Sigmoid colon (tissue), 7 donors: ENCODE results near the gene TPP2. TPM values are rescaled to one million over a fixed set of nuclear protein-coding genes. Genes with fewer than 3 reads are reported as not detected.

Experiments
- DNase-seq: peaks from one replicate; pipeline ENCODE4 v3.0.0-alpha.2; 2019
- H3K27ac ChIP-seq, 4 donors: fragments of 200-600 bp; sonication (generic); one replicate each; pipeline ENCODE4 v1.5.1; 2016 to 2019; ENCODE audit warnings: mild to moderate bottlenecking in 1 of 4
- H3K27me3 ChIP-seq, 3 donors: fragments of 200-600 bp; sonication (generic); one replicate each; pipeline ENCODE4 v1.5.1; 2019; ENCODE audit warnings: mild to moderate bottlenecking in 1 of 3
- H3K36me3 ChIP-seq, 4 donors: fragments of 200-600 bp; sonication (generic); one replicate each; pipeline ENCODE4 v1.5.1; 2016 to 2019
- H3K4me1 ChIP-seq, 4 donors: fragments of 200-600 bp; sonication (generic); one replicate each; pipeline ENCODE4 v1.5.1; 2017 to 2019
- H3K4me3 ChIP-seq, 4 donors: fragments of 200-600 bp; sonication (generic); one replicate each; pipeline ENCODE4 v1.5.1; 2017 to 2019; ENCODE audit warnings: mild to moderate bottlenecking in 2 of 4, moderate library complexity in 1 of 4
- H3K9me3 ChIP-seq, 4 donors: fragments of 200-600 bp in 3 of 4; sonication (generic) in 3 of 4; one replicate each; pipeline versions ENCODE4 v1.5.1 to v1.6.1; 2013 to 2019
- EP300 ChIP-seq, 4 donors: sonication (generic); formaldehyde crosslinking; IDR thresholded peaks; one replicate each; pipeline ENCODE4 v1.6.1; 2017; ENCODE audit warnings: antibody characterized with exemption in 4 of 4
- POLR2A ChIP-seq, 2 donors: fragments of 450-650 bp; IDR thresholded peaks; one replicate each; pipeline ENCODE4 v1.6.1; 2016; ENCODE audit warnings: antibody characterized with exemption in 2 of 2, mild to moderate bottlenecking in 2 of 2, moderate library complexity in 2 of 2
- POLR2AphosphoS5 ChIP-seq, 4 donors: sonication (generic); formaldehyde crosslinking; IDR thresholded peaks; one replicate each; pipeline ENCODE4 v1.6.1; 2017; ENCODE audit warnings: antibody characterized with exemption in 4 of 4
- WGBS, 2 donors: extraction: QIAGEN DNeasy Blood & Tissue Kit; methylation state at CpG; one replicate each; pipeline ENCODE4 v1.1.7; 2013; 5-methylcytosine and 5-hydroxymethylcytosine counted together
- intact Hi-C: fragments of 100-400 bp; cut with DNase I; formaldehyde crosslinking; loops from one replicate; pipeline ENCODE4 v1.15.1; 2023
- polyA plus RNA-seq, 3 donors: library from polyadenylated mRNA; stranded (reverse); fragments of 200-250 nt; gene quantifications; one replicate each; pipeline ENCODE4 v1.2.3, GENCODE V29; 2013
- total RNA-seq, 4 donors: library from RNA; depleted of rRNA; stranded (reverse); fragments of >200 nt; gene quantifications; one replicate each; pipeline ENCODE4 v1.1.0, GENCODE V29; 2016
- TF ChIP-seq, protein P1 (sequence below), 4 experiments: fragments of 450-650 bp in 3 of 4; fragments of 200-600 bp in 1 of 4; IDR thresholded peaks; one replicate each; pipeline ENCODE4 v1.5.1; 2016 to 2019; ENCODE audit warnings: antibody characterized with exemption in 4 of 4, mild to moderate bottlenecking in 3 of 4, moderate library complexity in 2 of 4
- donor health status: healthy with polysubstance abuse.
- donor health status: Bipolar disorder and iron deficiency.
- donor health status: healthy.

The TPP2 gene
- total and polyA plus RNA-seq, 7 donors: 11.4 to 54.2 (median 33.0) TPM

GRCh38 chr13:102643656-102644055, 46.9 kb downstream of the TPP2 start:
- Histone ChIP-seq H3K4me1 (peaks cover 0 to 5% (median 0%) of the 10 kb centered on the region in 4 donors), H3K27me3 (no peaks in the 10 kb centered on the region), H3K27ac (no peak overlapping the region), H3K36me3 (peaks cover 8 to 94% (median 24%) of the 10 kb centered on the region in 4 donors), H3K4me3 (no peak overlapping the region), H3K9me3 (no peaks in the 10 kb centered on the region)
- intact Hi-C loops: no loop called here
- 93 to 96% methylated on average over 1 of the region's 1 CpG for WGBS, 2 donors
- no peak for DNase-seq
- TF ChIP-seq POLR2AphosphoS5 (IDR thresholded peaks at IDR 0.05) (no peak), POLR2A (IDR thresholded peaks at IDR 0.05) (no peak), EP300 (IDR thresholded peaks at IDR 0.05) (no peak)
- TF ChIP-seq, protein P1, sequence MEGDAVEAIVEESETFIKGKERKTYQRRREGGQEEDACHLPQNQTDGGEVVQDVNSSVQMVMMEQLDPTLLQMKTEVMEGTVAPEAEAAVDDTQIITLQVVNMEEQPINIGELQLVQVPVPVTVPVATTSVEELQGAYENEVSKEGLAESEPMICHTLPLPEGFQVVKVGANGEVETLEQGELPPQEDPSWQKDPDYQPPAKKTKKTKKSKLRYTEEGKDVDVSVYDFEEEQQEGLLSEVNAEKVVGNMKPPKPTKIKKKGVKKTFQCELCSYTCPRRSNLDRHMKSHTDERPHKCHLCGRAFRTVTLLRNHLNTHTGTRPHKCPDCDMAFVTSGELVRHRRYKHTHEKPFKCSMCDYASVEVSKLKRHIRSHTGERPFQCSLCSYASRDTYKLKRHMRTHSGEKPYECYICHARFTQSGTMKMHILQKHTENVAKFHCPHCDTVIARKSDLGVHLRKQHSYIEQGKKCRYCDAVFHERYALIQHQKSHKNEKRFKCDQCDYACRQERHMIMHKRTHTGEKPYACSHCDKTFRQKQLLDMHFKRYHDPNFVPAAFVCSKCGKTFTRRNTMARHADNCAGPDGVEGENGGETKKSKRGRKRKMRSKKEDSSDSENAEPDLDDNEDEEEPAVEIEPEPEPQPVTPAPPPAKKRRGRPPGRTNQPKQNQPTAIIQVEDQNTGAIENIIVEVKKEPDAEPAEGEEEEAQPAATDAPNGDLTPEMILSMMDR (IDR thresholded peaks at IDR 0.05): no peak

DNA sequence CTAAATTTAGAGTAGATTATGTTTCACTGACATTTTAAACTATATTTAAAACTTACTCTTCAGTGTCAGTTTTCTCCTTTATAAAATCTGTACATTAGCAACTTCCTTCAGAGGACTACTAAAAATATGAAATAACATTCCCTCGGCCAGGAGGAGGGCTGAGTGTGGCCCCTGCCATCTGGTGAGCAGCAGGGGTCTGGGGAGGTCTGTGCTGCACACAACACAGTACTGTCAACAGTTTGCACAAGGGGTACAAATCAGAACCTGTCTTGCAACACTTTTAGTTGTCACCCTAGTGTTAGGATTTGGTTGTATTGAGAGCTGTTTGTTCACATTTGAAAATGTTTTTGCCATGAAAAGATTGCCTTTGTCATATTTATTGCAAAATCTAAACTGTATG, 48.9 kb downstream of the TPP2 start:
- Histone ChIP-seq H3K27ac (no peak overlapping the region), H3K27me3 (no peaks in the 10 kb centered on the region), H3K36me3 (peaks cover 5 to 94% (median 25%) of the 10 kb centered on the region in 4 donors), H3K4me1 (peaks cover 0 to 5% (median under 1%) of the 10 kb centered on the region in 4 donors), H3K9me3 (no peaks in the 10 kb centered on the region), H3K4me3 (no peak overlapping the region)
- DNase-seq: no peak
- TF ChIP-seq, protein P1 (IDR thresholded peaks at IDR 0.05): no peak
- no peak for TF ChIP-seq POLR2AphosphoS5 (IDR thresholded peaks at IDR 0.05)
- TF ChIP-seq POLR2A (IDR thresholded peaks at IDR 0.05): no peak
- no peak for TF ChIP-seq EP300 (IDR thresholded peaks at IDR 0.05)
- WGBS, 2 donors: 89 to 91% methylated on average over 1 of the region's 1 CpG
- intact Hi-C loops: no loop called here

GRCh38 chr13:102648046-102648445, 51.3 kb downstream of the TPP2 start:
- no peaks in the 10 kb centered on the region for H3K9me3 ChIP-seq
- no peak overlapping the region for H3K27ac ChIP-seq
- H3K36me3 ChIP-seq: peaks cover 5 to 77% (median 25%) of the 10 kb centered on the region in 4 donors
- DNase-seq: no peak
- TF ChIP-seq POLR2AphosphoS5 (IDR thresholded peaks at IDR 0.05) (no peak), POLR2A (IDR thresholded peaks at IDR 0.05) (no peak), EP300 (IDR thresholded peaks at IDR 0.05) (no peak)
- TF ChIP-seq, protein P1 (IDR thresholded peaks at IDR 0.05): no peak
- WGBS, 2 donors: 83 to 92% methylated on average over 3 of the region's 3 CpGs
- no peak overlapping the region for H3K4me3 ChIP-seq
- intact Hi-C loops: no loop called here
- H3K27me3 ChIP-seq: no peaks in the 10 kb centered on the region
- peaks cover 0 to 24% (median 14%) of the 10 kb centered on the region in 4 donors for H3K4me1 ChIP-seq

GRCh38 chr13:102650444-102650843, 53.7 kb downstream of the TPP2 start:
- WGBS, 2 donors: 92 to 94% methylated on average over 3 of the region's 3 CpGs
- intact Hi-C loops: loop anchor here (5.0 to 10.0 kb wide), 2 partner anchors 43 to 154 kb away; no protein-coding TSS in a partner anchor
- DNase-seq: no peak

More at GRCh38 chr13:102650444-102650843, 53.7 kb downstream of the TPP2 start:
- TF ChIP-seq EP300 (IDR thresholded peaks at IDR 0.05) (no peak), POLR2AphosphoS5 (IDR thresholded peaks at IDR 0.05) (no peak), POLR2A (IDR thresholded peaks at IDR 0.05) (no peak)
- TF ChIP-seq, protein P1 (IDR thresholded peaks at IDR 0.05): no peak
- peaks cover 0 to 65% (median 18%) of the 10 kb centered on the region in 4 donors for H3K36me3 ChIP-seq
- no peaks in the 10 kb centered on the region for H3K9me3 ChIP-seq
- peaks cover 0 to 24% (median 14%) of the 10 kb centered on the region in 4 donors for H3K4me1 ChIP-seq
- no peak overlapping the region for H3K4me3 ChIP-seq
- no peaks in the 10 kb centered on the region for H3K27me3 ChIP-seq
- H3K27ac ChIP-seq: no peak overlapping the region
